ENCODE measurements around the gene CRY1.
"Not testable (repeated sequence)": the region's sequence is repeated elsewhere in the genome, so short reads cannot be mapped to it uniquely, and the experiment has no call there.

The CRY1 gene

GRCh38 chr12:107118624-107119023 is 25.3 kb upstream of the CRY1 start:
- Mint-ChIP-seq H3K9me3 (no peaks in the 10 kb centered on the region), H3K36me3 (no peaks in the 10 kb centered on the region), H3K4me1 (no peaks in the 10 kb centered on the region), H3K27ac (no peak overlapping the region), H3K4me3 (no peak overlapping the region)
- no peak for DNase-seq (ENCODE audit: low spot score in 2 of 2)
- no peak for ATAC-seq

GRCh38 chr12:107115119-107115518 is 21.8 kb upstream of the CRY1 start:
- Mint-ChIP-seq H3K36me3 (no peaks in the 10 kb centered on the region), H3K4me3 (no peak overlapping the region), H3K4me1 (peaks cover 5% of the 10 kb centered on the region), H3K9me3 (no peaks in the 10 kb centered on the region), H3K27ac (no peak overlapping the region)
- ATAC-seq (no peak), DNase-seq (ENCODE audit: low spot score in 2 of 2) (no peak)

- Mint-ChIP-seq H3K4me1 (peaks cover 5% of the 10 kb centered on the region), H3K4me3 (no peak overlapping the region), H3K9me3 (no peaks in the 10 kb centered on the region), H3K36me3 (no peaks in the 10 kb centered on the region), H3K27ac (no peak overlapping the region)
- DNase-seq (ENCODE audit: low spot score in 2 of 2) (no peak), ATAC-seq (no peak)
These were observed 18.0 kb upstream of the CRY1 start for GRCh38 chr12:107111314-107111713.

GRCh38 chr12:107109726-107110719 is 16.7 kb upstream of the CRY1 start:
- Mint-ChIP-seq H3K36me3 (no peaks in the 10 kb centered on the region), H3K27ac (no peak overlapping the region), H3K4me3 (no peak overlapping the region), H3K4me1 (peaks cover 5% of the 10 kb centered on the region), H3K9me3 (no peaks in the 10 kb centered on the region)
- DNase-seq (ENCODE audit: low spot score in 2 of 2) (no peak), ATAC-seq (no peak)

- no peak for ATAC-seq
- Mint-ChIP-seq H3K9me3 (no peaks in the 10 kb centered on the region), H3K27ac (no peak overlapping the region), H3K4me3 (no peak overlapping the region), H3K36me3 (no peaks in the 10 kb centered on the region), H3K4me1 (peaks cover 5% of the 10 kb centered on the region)
- no peak for DNase-seq (ENCODE audit: low spot score in 2 of 2)
These were observed 15.7 kb upstream of the CRY1 start for GRCh38 chr12:107108995-107109508.

DNA sequence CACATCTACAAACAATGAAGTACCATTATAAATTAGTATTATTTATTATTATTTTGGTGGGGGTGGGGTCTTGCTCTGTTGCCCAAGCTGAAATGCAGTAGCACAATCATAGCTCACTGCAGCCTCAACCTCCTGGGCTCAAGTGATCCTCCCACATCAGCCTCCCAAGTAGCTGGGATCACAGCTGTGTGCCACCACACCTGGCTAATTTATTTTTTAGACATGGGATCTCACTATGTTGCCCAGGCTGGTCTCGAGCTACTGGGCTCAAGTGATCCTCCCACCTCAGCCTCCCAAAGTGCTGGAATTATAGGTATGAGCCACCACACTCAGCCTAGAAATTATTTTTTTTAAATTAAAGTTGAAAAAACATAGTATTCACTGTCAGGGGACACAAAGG is 15.0 kb upstream of the CRY1 start:
- not testable (repeated sequence) for H3K4me1 Mint-ChIP-seq; DNase-seq (ENCODE audit: low spot score in 2 of 2); H3K9me3 Mint-ChIP-seq; H3K27ac Mint-ChIP-seq; ATAC-seq; H3K36me3 Mint-ChIP-seq; H3K4me3 Mint-ChIP-seq

DNA sequence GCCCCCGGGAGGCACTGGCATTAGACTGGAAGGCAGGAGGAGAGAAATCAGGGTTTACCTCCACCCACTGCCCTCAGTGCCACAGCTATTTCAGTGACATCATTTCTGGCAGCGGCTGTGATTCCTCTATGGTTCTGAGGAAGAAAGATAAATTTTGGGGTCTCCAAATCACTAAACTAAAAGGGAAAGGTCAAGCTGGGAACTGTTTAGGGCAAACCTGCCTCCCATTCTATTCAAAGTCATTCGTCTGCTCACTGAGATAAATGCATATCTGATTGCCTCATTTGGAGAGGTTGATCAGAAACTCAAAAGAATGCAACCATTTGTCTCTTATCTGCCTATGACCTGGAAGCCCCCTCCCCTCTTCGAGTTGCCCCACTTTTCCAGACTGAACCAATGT is 14.0 kb upstream of the CRY1 start:
- ATAC-seq (no peak), DNase-seq (ENCODE audit: low spot score in 2 of 2) (no peak)
- Mint-ChIP-seq H3K4me3 (no peak overlapping the region), H3K27ac (no peak overlapping the region), H3K4me1 (peaks cover 5% of the 10 kb centered on the region), H3K36me3 (no peaks in the 10 kb centered on the region), H3K9me3 (no peaks in the 10 kb centered on the region)

DNA sequence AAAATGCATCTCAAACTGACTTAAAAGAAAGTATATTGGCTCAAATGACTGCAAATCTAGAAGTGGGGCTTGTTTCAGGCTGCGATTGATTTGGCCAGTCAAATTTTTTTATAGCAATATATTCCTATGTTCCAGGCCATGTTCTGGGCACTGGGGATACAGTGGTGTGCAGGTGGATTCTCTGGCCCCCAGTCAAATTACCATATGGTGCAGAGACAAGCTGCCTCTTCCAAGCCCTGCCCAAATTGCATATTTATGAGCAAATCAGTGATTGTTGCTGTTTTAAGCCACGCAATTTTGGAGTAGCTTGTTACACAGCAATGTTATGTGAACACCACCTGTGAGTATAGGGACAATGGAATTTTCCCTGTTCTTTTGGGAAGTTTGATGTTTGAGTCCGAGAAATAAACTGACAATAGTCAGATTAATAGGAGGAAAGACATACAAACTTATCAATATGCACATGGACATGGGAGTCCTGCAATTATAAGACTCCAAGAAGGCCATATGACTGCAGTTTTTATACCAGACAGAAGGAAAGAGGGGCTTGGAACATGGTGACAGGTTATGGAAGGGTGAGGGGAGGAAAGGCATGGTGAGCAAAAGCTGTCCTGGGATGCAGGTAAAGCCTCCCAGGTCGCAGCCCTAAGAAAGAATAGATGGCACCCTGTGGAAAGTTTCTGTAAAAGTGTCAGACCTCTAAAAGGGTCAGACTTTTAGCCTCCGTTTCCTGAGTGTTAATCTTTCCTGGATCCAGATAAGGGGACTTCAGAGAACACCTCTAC is 13.1 kb upstream of the CRY1 start:
- no peaks in the 10 kb centered on the region for H3K36me3 Mint-ChIP-seq
- no peak overlapping the region for H3K27ac Mint-ChIP-seq
- H3K4me3 Mint-ChIP-seq = no peak overlapping the region
- peaks cover 5% of the 10 kb centered on the region for H3K4me1 Mint-ChIP-seq
- no peaks in the 10 kb centered on the region for H3K9me3 Mint-ChIP-seq
- no peak for ATAC-seq
- no peak for DNase-seq (ENCODE audit: low spot score in 2 of 2)

DNA sequence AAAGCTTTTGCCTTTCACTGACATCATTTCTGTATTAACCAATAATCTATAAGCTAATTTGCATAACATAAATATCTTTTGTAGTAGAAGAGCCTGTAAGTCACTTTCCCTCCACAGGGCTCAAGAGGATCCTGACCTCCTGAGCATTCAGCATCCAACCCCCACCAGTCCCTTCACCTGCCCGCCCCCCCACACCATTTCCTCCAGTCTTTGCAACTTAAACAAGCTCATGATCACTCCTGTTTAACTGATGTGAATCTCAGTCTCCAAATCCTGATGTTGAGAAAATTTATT is 12.0 kb upstream of the CRY1 start:
- H3K9me3 Mint-ChIP-seq = no peaks in the 10 kb centered on the region
- no peak overlapping the region for H3K4me3 Mint-ChIP-seq
- no peak for ATAC-seq
- H3K36me3 Mint-ChIP-seq = no peaks in the 10 kb centered on the region
- no peak for DNase-seq (ENCODE audit: low spot score in 2 of 2)
- H3K27ac Mint-ChIP-seq = no peak overlapping the region
- H3K4me1 Mint-ChIP-seq = peaks cover 2% of the 10 kb centered on the region

- Mint-ChIP-seq H3K27ac (no peak overlapping the region), H3K36me3 (no peaks in the 10 kb centered on the region), H3K9me3 (no peaks in the 10 kb centered on the region), H3K4me1 (no peaks in the 10 kb centered on the region), H3K4me3 (no peak overlapping the region)
- ATAC-seq (no peak), DNase-seq (ENCODE audit: low spot score in 2 of 2) (no peak)
These were observed 10.2 kb upstream of the CRY1 start for GRCh38 chr12:107103516-107103915.

DNA sequence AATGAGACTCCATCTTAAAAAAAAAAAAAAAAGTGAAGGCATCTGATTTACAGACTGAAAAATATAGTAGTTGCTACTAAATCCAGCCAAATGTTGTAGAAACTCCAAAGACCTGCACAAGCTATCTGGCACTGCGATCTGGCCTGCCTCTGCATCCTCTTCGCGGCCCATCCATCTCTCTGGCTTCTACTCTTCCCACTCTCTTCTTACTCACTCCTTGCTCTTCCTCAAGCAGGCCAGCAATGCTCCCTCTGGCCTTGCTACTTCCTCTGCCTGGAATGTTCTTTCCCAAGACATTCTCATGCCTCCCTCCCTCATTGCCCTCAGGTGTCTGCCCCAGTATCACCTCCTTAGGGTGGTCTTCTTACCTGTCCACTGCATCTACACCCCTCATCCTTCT is 9.7 kb upstream of the CRY1 start:
- Mint-ChIP-seq H3K36me3 (no peaks in the 10 kb centered on the region), H3K4me1 (no peaks in the 10 kb centered on the region), H3K4me3 (no peak overlapping the region), H3K27ac (no peak overlapping the region), H3K9me3 (no peaks in the 10 kb centered on the region)
- DNase-seq (ENCODE audit: low spot score in 2 of 2) = no peak
- no peak for ATAC-seq

DNA sequence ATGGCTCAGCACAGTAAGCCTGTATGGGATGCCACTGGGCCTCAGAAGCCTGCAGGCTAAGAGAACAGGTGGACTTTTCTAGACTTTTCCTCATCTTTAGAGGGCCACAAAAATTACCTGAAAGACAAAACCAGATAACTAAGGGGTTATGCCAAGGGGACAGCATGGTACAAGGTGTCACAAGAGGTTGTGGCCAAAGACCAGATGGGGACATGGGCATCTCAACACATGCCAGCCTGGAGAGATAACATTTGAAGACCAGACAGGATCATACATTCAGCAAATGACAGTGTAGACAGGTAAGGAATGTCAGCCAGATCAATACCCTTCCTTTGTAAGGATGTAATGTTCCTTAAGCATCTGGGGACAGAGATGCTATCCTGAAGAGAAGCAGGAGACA is 8.9 kb upstream of the CRY1 start:
- Mint-ChIP-seq H3K4me1 (no peaks in the 10 kb centered on the region), H3K9me3 (no peaks in the 10 kb centered on the region), H3K36me3 (no peaks in the 10 kb centered on the region), H3K27ac (no peak overlapping the region), H3K4me3 (no peak overlapping the region)
- DNase-seq (ENCODE audit: low spot score in 2 of 2) (no peak), ATAC-seq (no peak)

- Mint-ChIP-seq H3K27ac (no peak overlapping the region), H3K4me3 (no peak overlapping the region), H3K4me1 (no peaks in the 10 kb centered on the region), H3K36me3 (no peaks in the 10 kb centered on the region), H3K9me3 (no peaks in the 10 kb centered on the region)
- no peak for DNase-seq (ENCODE audit: low spot score in 2 of 2)
- ATAC-seq = no peak
These were observed 8.3 kb upstream of the CRY1 start for GRCh38 chr12:107101651-107102050.

DNA sequence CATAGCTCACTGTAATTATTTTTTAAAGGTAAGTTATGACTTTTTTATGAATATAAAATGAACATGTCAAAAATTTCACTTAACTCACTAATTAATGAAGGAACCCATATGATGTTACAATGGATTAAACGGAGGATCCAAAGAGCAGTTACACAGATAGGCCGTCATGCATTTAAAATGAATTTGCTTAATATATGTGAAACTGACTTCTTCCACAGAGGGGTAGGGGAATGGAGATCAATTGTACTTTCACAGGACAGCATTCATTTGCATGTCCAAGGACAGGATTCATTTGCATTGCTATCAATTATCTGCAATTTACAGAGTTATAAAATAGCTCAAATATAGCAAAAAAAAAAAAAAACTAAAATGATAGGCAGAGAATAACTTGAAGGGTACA is 6.6 kb upstream of the CRY1 start:
- Mint-ChIP-seq H3K9me3 (no peaks in the 10 kb centered on the region), H3K27ac (no peak overlapping the region), H3K36me3 (no peaks in the 10 kb centered on the region), H3K4me1 (no peaks in the 10 kb centered on the region), H3K4me3 (no peak overlapping the region)
- ATAC-seq (no peak), DNase-seq (ENCODE audit: low spot score in 2 of 2) (no peak)

DNA sequence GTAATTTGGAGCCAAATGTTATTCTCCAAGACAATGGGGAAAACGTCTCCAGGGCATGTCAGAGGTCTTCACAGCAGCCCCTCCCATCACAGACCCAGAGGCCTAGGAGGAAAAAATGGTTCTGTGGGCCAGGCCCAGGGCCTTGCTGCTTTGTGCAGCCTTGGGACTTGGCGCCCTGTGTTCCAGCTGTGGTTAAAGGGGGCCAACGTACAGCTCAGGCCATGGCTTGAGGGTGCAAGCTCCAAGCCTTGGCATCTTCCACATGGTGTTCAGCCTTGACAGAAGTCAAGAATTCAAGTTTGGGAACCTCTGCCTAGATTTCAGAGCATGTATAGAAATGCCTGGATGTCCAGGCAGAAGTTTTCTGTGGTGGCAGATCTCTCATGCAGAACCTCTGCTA is 3.2 kb upstream of the CRY1 start:
- DNase-seq (ENCODE audit: low spot score in 2 of 2) (no peak), ATAC-seq (no peak)
- H3K4me3 Mint-ChIP-seq = no peak overlapping the region
- no peak overlapping the region for H3K27ac Mint-ChIP-seq
- no peaks in the 10 kb centered on the region for H3K36me3 Mint-ChIP-seq
- H3K9me3 Mint-ChIP-seq = no peaks in the 10 kb centered on the region
- peaks cover 8% of the 10 kb centered on the region for H3K4me1 Mint-ChIP-seq

- Mint-ChIP-seq H3K27ac (no peak overlapping the region), H3K4me3 (no peak overlapping the region), H3K36me3 (no peaks in the 10 kb centered on the region), H3K9me3 (no peaks in the 10 kb centered on the region), H3K4me1 (peaks cover 8% of the 10 kb centered on the region)
- DNase-seq (ENCODE audit: low spot score in 2 of 2) = no peak
- no peak for ATAC-seq
These were observed 767 bp upstream of the CRY1 start for GRCh38 chr12:107094183-107094448.
